GM21515 (cell line): ENCODE measurements around the gene VGLL2.
A peak's percentile ranks its signal among the peaks of the same experiment; 100 is the strongest.
"Not testable (repeated sequence)": the region's sequence is repeated elsewhere in the genome, so short reads cannot be mapped to it uniquely, and the experiment has no call there.

Experiments
- ATAC-seq: cut with Tn5 transposase; IDR thresholded peaks from one replicate; pipeline ENCODE4 v1.9.1; 2021; ENCODE audit not compliant: unreplicated experiment

Gene VGLL2, protein sequence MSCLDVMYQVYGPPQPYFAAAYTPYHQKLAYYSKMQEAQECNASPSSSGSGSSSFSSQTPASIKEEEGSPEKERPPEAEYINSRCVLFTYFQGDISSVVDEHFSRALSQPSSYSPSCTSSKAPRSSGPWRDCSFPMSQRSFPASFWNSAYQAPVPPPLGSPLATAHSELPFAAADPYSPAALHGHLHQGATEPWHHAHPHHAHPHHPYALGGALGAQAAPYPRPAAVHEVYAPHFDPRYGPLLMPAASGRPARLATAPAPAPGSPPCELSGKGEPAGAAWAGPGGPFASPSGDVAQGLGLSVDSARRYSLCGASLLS

DNA sequence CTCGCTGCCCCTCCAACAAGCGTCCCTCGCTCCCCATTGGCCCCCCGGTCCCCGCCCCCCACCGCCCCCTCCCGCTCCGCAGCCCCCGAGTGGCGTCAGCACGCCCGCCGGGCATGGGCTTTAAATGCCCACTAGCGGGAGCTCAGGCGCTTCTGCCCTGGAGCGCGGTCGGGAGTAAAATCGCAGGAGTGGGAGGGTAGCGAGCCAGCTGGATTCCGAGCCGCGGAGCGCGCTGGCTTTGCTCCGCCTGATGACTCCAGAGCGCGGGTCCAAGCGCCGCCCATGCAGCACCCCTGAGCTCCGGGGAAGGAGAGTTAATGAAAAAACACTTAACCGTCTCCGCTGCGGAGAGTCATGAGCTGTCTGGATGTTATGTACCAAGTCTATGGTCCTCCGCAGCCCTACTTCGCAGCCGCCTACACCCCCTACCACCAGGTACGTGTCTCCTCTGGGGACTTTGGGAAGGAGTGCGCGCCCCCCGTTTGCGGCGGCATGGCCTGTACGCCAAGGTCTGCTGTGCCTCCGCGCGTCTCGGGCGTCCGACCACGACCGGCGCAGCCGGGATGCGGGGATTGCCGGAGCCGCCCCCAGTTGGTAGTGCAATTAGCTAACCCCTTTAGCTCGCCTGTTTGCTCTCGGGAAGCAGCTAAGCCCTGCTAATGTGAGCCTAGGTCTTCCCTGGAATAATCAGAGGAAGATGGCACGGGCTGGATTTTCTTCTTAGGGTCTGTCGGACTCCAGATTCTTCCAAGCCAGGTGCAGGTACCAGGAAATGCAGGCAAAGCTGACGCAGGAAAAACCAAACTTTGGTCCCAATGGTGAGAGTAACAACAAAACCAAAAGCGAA, at the start of gene VGLL2:
TSS of gene VGLL2 (plus strand) at position 149 of the 847 bp plus-strand sequence. CDS start at position 355, 206 bp downstream.
- no peak for ATAC-seq

DNA sequence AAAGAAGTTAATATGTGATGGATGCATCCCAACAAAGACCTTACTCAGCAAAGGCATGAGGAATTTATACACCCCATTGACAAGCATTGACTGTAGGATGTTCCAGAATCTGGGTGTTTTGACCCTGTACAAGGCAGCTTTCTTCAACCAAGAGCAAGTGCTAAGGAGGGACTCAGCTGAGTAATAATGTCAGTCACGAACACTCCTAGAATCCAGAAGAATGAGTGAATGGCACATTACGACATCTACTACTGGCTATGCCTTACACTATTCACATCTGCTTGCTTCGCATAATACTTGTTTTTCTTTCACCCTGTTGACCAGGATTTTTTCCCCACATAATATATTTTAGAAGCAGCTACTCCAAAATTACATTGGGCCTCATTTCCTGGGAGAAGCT, 42.5 kb upstream of the VGLL2 start:
- no peak for ATAC-seq

DNA sequence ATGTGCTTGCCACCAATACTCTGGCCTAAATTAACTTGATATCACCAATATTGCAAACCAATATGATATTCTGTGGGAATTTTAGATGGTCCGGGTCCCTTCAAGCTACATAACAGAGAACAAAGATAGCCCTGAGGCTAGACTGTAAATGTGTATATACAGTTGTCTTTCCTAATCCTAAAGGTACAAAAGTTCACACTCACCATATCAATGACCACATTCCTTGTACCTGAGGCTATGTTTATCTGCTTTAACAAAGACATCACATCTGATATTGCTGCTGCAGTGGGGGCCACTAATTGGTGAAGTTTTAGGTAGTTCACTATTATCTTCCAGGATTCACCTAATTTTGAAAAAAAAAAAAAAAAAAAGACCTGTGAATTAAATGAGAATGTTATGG, 38.6 kb upstream of the VGLL2 start:
- no peak for ATAC-seq

DNA sequence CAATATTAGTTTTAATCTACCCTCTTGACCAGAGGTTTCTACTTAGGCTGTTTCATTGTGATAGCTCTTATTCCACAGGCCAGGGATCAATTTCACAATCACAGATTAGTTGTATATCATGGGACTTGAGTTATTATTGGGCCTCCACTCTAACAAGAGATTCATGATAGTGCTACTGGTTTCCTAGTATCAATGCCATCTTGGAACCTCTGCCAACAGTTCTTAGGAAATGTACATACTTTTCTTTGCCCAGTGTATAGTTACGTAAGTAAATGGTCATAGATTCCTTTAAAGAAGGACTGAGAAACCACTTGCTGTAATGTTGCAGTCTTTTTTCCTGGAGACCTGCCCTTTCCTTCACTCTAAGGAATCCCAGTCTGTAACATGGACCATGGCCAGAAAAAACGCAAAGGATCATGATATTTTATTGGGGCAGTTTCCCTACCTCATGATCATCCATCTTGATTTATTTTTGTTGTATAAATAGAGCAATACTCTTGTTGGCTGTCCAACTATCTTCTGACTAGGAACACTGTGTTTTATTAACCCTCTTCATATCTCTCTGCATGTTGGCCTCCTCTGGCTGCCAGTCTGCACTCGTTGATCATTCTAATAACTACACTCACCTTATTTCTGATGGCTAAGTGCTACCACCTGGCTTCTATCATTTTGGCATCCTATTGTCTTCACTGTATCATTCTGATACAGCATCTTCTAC, 38.0 kb upstream of the VGLL2 start:
- no peak for ATAC-seq

DNA sequence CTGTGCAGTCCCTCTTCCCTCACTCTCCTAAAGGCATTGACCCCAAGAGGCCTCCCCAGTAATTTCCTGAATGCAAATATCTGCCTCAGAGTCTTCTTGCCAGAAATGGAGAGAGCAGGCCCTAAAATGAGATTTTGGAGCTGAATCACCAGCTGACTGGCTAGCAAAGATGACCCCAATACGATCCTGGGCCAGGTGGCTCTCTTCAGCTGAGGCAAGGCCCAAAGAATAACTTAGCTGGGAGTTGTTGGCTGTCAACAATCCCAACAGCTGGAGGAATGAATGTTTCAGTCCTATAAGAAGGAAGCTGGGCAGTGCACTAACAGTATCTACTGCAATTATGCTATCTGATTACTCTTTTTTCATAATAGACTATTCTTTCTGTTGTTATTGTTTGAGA, 37.2 kb upstream of the VGLL2 start:
- ATAC-seq = no peak

DNA sequence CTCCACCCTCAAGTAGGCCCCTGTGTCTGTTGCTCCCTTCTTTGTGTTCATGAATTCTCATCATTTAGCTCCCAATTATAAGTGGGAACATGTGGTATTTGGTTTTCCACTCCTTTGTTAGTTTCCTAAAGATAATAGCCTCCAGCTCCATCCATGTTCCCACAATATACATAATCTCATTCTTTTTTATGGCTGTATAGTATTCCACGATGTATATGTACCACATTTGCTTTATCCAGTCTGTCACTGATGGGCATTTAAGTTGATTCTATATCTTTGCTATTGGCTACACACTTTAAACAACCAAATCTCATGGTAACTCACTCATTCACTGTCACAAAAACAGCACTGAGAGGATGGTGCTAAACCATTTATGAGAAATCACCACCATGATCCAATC, 35.5 kb upstream of the VGLL2 start:
- ATAC-seq = no peak

DNA sequence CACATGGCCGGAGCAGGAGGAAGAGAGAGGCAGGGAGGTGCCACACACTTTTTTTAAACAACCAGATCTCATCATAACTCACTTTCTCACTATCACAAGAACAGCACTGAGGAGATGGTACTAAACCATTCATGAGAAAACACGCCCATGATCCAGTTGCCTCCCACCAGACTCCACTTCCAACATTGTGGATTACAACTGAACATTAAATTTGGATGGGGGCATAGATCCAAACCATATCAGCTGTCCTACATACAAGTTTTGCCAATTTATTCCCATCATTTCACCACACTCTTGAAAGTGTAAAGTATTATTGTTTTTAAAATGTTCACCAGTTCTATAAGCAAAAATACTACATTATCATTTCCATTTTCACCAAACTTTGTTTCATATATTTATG, 33.9 kb upstream of the VGLL2 start:
- no peak for ATAC-seq

DNA sequence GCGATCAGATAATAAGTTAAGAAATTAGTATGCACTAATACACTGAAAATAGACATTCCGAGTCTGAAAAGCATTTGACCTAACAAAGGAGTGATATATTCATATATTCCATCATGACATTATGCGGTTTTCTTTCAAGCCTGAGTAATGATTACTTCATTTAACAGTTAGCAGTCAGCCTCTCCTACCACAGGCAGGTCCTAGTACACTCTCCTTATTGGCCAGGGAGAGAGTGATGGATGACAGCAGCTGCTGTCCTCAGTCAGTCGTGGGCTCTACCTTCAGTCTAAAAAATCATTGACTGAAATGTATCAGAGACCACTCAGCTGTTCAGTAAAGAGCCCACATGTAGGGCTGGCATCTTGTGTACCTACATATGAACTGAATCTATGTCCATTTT, 33.2 kb upstream of the VGLL2 start:
- no peak for ATAC-seq

DNA sequence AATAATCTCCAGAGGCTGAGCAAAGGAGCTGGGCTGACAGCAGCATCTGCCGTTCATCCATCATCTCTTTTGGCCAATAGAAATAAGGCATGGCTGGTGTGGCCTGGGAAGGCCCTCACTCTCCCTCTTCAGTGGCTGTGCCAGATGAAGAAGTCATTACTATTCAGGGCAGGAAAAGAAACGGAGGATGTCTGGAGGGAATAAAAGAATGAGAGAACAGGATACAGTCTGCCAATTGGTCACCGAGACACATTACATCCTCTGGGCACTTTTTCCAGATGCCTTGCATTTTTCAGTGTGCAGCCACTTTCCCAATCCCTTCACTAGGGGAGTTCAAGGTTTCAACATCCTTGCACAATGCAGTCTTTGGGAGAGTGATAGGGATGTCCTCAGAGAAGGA, 32.2 kb upstream of the VGLL2 start:
- no peak for ATAC-seq

DNA sequence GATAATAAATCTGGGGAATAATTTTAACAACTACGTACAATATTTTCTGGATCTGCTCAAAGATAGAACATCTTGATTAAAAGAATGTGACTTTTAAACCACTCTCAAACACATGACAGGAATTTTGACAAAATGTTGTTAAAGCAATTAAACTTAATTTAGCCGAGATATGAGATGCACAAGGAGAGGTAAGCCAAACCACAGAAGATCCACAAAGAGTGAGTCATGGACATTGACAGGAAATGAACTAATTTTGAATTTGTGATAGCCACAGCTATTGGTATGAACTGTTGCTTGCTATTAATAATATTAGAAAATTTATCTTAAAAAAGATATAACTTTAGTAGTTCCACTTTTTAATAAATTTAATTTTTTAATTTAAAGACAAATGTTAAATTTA, 27.8 kb upstream of the VGLL2 start:
- no peak for ATAC-seq

DNA sequence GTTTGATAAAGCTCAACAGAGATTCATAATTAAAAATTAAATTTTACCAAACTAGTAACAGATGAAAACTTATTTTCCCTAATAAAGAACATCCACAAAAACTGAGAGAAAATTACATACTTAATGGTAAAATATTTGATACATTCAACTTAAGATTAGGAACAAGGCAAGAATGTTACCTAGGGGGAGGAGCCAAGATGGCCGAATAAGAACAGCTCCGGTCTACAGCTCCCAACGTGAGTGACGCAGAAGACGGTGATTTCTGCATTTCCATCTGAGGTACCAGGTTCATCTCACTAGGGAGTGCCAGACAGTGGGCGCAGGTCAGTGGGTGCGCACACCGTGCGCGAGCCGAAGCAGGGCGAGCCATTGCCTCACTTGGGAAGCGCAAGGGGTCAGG, 20.8 kb upstream of the VGLL2 start:
- not testable (repeated sequence) for ATAC-seq

DNA sequence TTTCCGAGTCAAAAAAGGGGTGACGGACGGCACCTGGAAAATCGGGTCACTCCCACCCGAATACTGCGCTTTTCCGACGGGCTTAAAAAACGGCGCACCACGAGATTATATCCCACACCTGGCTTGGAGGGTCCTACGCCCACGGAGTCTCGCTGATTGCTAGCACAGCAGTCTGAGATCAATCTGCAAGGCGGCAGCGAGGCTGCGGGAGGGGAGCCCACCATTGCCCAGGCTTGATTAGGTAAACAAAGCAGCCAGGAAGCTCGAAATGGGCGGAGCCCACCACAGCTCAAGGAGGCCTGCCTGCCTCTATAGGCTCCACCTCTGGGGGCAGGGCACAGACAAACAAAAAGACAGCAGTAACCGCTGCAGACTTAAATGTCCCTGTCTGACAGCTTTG, 20.4 kb upstream of the VGLL2 start:
- ATAC-seq = not testable (repeated sequence)

DNA sequence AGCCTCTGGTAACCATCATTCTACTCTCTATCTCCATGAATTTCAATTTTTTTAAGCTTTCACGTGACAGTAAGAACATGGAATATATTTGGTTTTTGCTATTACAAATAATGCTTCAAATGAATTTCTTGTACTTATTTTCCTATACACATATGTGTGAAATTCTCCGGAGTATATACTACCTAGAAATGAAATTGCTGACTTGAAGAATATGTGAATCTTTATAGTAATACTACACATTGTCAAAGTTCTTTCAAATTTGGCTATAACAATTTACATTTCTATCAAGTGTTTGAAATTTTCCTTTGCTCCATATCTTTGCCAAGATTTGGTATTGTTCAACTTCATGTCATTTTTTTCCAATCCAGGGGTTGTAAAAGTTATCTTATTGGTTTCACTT, 11.6 kb upstream of the VGLL2 start:
- ATAC-seq = no peak

DNA sequence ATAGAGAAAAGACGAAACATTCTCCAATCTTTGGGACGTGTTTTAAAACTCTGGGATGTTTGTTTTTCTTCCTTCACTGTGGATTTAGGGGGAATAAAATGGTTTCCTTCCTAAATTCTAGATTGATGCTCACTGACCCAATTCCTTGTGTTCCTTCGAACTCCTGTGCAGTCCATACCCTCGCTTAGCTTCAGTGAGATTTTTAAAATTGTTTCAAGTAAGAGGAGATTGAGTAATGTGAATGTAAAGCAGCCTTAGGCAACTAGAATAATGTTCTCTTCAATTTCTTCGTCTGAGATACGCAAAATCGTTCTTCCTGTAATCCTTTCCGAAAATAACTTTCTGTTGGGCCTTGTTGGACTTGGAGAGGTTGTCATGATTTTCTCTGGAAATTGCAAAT, 2.6 kb upstream of the VGLL2 start:
- no peak for ATAC-seq

DNA sequence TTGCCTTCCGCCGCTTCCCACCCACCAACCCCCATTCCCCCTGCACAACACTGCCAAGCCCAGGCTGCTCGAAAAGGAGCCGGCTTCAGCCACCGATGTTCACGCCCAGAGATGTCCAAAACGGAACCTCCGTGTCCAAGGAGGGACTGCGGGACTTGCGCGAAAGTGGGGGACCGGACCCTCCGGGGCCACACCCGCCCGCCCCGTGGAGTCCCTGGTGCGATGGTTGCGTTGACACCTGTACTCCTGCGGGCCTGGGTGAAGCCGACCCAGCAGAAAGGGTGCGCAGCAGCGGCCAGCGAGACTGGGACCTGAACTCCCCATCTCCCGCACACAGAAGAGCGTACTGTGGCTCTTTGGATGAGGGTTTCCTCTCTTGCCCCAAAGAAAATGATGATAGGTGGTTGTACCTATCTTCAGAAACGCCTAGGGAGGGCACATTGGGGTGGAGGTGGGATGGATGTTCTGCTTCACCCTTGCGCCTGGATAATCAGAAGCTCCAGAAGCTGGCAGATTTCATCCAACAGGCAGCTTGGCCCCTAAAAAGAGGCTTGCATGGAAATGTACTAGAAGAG, 1.9 kb upstream of the VGLL2 start:
- ATAC-seq = no peak

DNA sequence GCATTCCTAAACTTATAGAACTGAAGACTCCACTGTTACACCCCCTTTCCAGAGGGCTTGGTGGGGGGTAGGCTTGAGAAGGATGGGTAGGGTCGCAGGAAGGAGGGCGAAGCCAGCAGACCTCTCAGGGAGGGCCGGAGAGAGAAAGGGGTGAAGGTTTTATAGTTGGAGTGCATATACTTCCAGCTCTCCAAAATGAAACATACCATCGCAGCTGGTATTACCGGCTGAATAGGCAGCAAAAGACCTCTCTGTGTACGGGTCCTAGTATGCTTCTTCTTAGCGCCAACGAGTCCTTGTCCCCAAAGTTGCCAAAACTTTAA, 1.0 kb upstream of the VGLL2 start:
- ATAC-seq = no peak

DNA sequence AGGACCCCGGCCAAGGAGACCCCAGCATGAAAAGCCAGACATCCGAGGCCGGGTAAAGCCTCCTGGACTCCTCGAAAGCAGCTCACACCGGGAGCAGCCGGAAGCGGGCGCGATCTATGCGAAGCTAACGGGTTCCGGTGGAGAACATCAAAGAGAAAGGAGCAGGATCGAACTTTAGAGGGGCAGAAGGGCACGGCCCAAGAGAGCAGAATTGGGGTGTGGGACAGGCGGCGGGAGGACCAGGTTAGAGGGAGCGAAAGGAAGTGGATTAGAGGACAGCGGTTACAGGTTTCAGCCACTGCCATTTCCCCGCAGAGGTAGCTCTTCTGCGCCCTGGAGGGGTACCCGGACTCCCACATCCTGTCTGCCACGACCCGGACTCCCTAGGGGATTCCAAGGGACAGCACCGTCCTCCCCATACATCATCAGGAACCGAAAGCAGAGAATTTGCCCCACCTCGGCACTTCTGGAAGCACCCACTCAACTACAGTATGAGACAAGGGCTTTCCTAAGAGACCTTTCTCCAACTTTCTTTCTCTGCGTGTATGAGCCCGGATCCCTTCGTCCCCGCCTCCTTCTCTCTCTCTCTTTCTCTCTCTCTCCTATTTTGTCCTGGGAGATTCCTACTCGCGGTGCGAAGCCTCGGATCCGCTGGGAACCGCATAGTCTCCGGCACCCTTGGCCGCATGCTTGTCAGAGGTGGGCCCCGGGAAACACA, 507 bp upstream of the VGLL2 start:
- peak; percentile 60 for ATAC-seq

DNA sequence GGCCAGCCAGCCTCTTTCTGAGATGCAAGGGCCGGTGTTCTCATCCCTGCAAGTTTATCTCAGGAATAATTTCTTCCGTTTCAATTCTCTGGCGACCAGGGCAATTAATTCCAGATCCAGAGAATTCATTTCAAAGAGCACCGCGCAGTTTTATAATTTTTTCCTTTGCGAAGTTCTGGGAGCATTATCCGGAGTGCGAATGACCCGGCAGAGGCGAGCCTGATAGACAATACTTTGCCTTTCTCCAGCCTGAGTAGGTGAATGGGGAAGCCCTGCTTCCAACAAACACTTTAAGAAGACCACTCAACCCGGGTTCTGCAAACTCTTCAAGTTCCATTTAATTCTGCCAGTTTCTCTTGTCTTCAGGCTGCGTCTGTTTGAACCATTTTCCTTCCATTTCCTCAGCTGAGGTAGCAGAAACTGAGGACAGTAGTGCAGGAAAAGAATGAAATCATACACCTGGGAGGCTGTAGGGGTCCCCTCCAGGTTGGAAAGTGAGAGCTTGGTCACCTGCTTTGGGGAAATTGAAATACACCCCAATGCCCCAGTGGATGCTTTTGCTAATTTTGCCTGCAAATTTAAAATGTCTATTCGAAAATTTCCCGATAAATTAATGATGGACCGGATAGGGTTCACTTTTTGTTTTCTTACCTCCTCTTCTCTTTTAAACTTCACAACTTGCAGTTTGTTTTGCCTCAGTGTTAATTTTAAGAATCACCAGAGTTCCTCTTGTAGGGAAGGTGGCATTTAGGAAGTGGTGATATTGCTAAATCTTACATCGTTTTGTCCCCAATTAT, 1.1 kb downstream of the VGLL2 start:
- ATAC-seq = no peak

DNA sequence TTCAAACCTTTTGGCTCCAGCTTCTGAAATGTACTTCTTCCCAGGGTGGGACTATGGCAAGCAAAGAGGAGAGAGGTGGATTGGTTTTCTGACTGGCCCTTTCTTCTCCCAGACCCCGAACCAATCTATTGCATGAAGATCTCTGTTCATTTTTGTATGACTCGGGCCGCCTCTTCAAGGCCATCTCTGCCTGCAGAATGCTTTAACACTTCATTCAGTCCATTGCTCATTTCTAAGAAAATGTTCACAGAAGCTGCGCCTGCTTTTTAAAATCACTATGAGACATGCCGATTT, 1.6 kb downstream of the VGLL2 start:
- no peak for ATAC-seq

DNA sequence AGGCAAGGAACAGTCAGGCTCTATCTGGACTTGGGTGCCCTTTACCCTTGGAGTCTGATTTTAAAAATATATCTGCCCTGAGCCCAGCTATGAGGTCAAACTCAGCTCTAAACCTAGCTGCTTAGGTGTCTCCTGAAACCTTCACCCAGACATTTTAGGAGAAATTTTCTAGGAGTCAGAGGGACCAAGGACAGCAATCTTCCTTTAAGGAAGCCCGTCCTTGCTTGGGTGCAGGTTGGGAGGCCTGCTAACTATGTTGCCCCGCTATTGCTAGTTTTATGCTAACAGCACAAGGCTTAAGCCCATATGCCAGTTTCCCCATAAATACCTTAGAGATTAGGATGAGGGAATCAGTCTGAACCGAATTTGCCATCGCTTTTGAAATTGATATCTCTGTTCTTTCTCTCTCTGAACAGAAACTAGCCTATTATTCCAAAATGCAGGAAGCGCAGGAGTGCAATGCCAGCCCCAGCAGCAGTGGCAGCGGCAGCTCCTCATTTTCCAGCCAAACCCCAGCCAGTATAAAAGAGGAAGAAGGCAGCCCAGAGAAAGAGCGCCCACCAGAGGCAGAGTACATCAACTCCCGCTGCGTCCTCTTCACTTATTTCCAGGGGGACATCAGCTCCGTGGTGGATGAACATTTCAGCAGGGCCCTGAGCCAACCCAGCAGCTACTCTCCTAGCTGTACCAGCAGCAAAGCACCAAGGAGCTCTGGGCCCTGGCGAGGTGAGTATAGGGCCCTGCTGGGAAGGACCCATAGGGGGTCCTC, 2.6 kb downstream of the VGLL2 start:
- no peak for ATAC-seq
